Kidney (tissue), 14 donors: ENCODE results near the gene VTI1A. TPM values are rescaled to one million over a fixed set of nuclear protein-coding genes. Genes with fewer than 3 reads are reported as not detected.
"Not testable (repeated sequence)": the region's sequence is repeated elsewhere in the genome, so short reads cannot be mapped to it uniquely, and the experiment has no call there.

ENCODE experiments used
- DNase-seq, 5 donors: peaks; one replicate each; pipeline ENCODE4 v3.0.0-alpha.2; 2013 to 2020
- FAIRE-seq: peaks from 2 replicates; lab custom pipeline; 2012; peaks lifted over from hg19 to GRCh38; lab: Jason Lieb, UNC
- H3K27ac ChIP-seq, 2 donors: one replicate each; pipeline ENCODE4 v1.7.0; 2013; ENCODE audit warnings: low read depth in 2 of 2, low read length in 2 of 2, inconsistent platforms in 1 of 2
- H3K27me3 ChIP-seq: one replicate; pipeline ENCODE4 v1.7.1; 2013; ENCODE audit warnings: low read length, inconsistent platforms; ENCODE audit not compliant: control insufficient read depth, insufficient read depth
- H3K36me3 ChIP-seq, 3 donors: one replicate each; pipeline versions ENCODE4 v1.7.0 to v1.7.1; 2013; ENCODE audit warnings: low read length in 3 of 3, control low read depth in 1 of 3, inconsistent platforms in 1 of 3; ENCODE audit not compliant: insufficient read depth in 3 of 3, control insufficient read depth in 2 of 3
- H3K4me1 ChIP-seq, 3 donors: one replicate each; pipeline versions ENCODE4 v1.7.0 to v1.7.1; 2013; ENCODE audit warnings: low read length in 3 of 3, inconsistent platforms in 1 of 3, low read depth in 1 of 3; ENCODE audit not compliant: control insufficient read depth in 2 of 3, insufficient read depth in 2 of 3
- H3K4me3 ChIP-seq, 3 donors: one replicate each; pipeline versions ENCODE4 v1.7.0 to v1.8.1; 2013; ENCODE audit warnings: low read length in 3 of 3, control low read depth in 1 of 3, inconsistent platforms in 1 of 3
- H3K9ac ChIP-seq, 3 donors: one replicate each; pipeline versions ENCODE4 v1.7.0 to v1.7.1; 2013; ENCODE audit warnings: low read length in 3 of 3, control low read depth in 1 of 3, inconsistent platforms in 1 of 3
- H3K9me3 ChIP-seq, 3 donors: one replicate each; pipeline versions ENCODE4 v1.7.0 to v1.7.1; 2013; ENCODE audit warnings: low read length in 3 of 3, control low read depth in 1 of 3, inconsistent platforms in 1 of 3; ENCODE audit not compliant: control insufficient read depth in 2 of 3, insufficient read depth in 1 of 3
- CTCF ChIP-seq: IDR thresholded peaks from 3 replicates; pipeline ENCODE4 v1.5.1; 2012; ENCODE audit warnings: mild to moderate bottlenecking, moderate library complexity, borderline replicate concordance; ENCODE audit not compliant: insufficient read depth; ENCODE audit errors: extremely low read depth
- intact Hi-C: fragments of 100-400 bp; cut with DNase I; formaldehyde crosslinking; loops from one replicate; pipeline ENCODE4 v1.11.1; 2022
- microRNA-seq: library from miRNA; unstranded; fragments of <30 nt; microRNA quantifications from one replicate; pipeline ENCODE4 v1.2.0, GENCODE V29; 2020
- polyA plus RNA-seq: library from polyadenylated mRNA; stranded (reverse); fragments of 350-450 nt; fragmentation: Illumina TruSeq; extraction: RNeasy Lipid Tissue Mini Kit (QIAGEN cat#74804); gene quantifications from one replicate; pipeline ENCODE4 v1.2.3, GENCODE V29; 2014; ENCODE audit warnings: low read depth, low replicate concordance; ENCODE audit not compliant: insufficient read depth
- total RNA-seq: library from RNA; stranded (reverse); fragmentation: NEBNext Ultra II Directional; extraction: Animal tissue kit (Norgen Biotek cat#: 25700); gene quantifications from one replicate; pipeline ENCODE4 v1.2.1, GENCODE V29; 2021
- donor health status: control.
- donor health status: control.
- donor health status: control.
- donor health status: control.
- donor health status: control.
- donor health status: DM: yes; HTN: yes; CAD: no.
- donor health status: Normal renal cell carcinoma (clear cell type).

VTI1A gene
- total and polyA plus RNA-seq, 2 donors from 2014 or later, result 9.2 to 41.8 TPM

GRCh38 chr10:112858986-112859651 lies 412.1 kb downstream of the VTI1A start:
- H3K27me3 ChIP-seq, result no peaks in the 10 kb centered on the region
- no peak overlapping the region for H3K4me3 ChIP-seq
- no peak for FAIRE-seq
- intact Hi-C loops, result no loop called here
- TF ChIP-seq CTCF, result no peak
- H3K4me1 ChIP-seq, result peaks cover 0 to 2% (median 0%) of the 10 kb centered on the region in 3 donors
- no peak for DNase-seq
- H3K36me3 ChIP-seq, result no peaks in the 10 kb centered on the region
- H3K9ac ChIP-seq, result no peak overlapping the region
- no peak overlapping the region for H3K27ac ChIP-seq
- H3K9me3 ChIP-seq, result peaks cover 0 to under 1% (median 0%) of the 10 kb centered on the region in 3 donors

DNA sequence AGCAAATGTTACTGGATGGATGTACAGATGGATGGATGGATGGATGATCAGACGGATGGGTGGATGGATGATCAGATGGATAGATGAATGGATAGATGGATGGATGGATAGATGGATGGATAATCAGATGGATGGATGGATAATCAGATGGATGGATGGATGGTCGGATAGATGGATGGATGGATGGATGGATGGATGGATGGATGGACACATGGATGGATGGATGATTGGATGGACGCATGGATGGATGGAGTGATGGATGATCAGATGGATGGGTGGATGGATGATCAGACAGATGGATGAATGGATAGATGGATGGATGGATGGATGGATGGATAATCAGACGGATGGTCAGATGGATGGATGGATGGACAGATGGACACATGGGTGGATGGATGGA lies 412.8 kb downstream of the VTI1A start:
- no peak for TF ChIP-seq CTCF
- intact Hi-C loops, result no loop called here
- FAIRE-seq, result no peak

DNA sequence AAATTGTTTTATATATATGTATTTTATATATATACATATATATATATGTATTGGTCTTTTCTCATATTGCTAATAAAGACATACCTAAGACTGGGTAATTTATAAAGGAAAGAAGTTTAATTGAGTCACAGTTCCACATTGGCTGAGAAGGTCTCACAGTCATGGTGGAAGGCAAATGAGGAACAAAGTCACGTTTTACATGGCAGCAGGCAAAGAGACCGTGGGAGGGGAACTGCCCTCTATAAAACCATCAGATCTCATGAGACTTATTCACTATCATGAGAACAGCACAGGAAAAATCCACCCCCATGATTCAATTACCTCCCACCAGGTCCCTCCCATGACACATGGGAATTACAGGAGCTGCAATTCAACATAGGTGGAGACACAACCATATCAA lies 416.4 kb downstream of the VTI1A start:
- FAIRE-seq, H3K4me3 ChIP-seq, H3K9ac ChIP-seq, H3K27me3 ChIP-seq, H3K9me3 ChIP-seq, H3K27ac ChIP-seq, H3K36me3 ChIP-seq, DNase-seq, H3K4me1 ChIP-seq, intact Hi-C loops: not testable (repeated sequence)

More for the DNA sequence above, 412.8 kb downstream of the VTI1A start:
- Histone ChIP-seq H3K9ac (no peak overlapping the region), H3K4me1 (peaks cover 0 to 2% (median 0%) of the 10 kb centered on the region in 3 donors), H3K27ac (no peak overlapping the region), H3K27me3 (no peaks in the 10 kb centered on the region), H3K4me3 (no peak overlapping the region), H3K9me3 (peaks cover 0 to 5% (median 0%) of the 10 kb centered on the region in 3 donors), H3K36me3 (no peaks in the 10 kb centered on the region)
- DNase-seq, result no peak

Small RNA genes within 50 kb of the gene (microRNA-seq; reads per million reads assigned to microRNA genes)
- gene MIR4295, result not detected

Other genes starting within 250 kb of the VTI1A start
- gene TECTB, start 163.8 kb upstream of the VTI1A start, total RNA-seq, result not detected
- gene TECTB, start 163.8 kb upstream of the VTI1A start, polyA plus RNA-seq, result not detected
- gene ACSL5, start 73.1 kb upstream of the VTI1A start, total RNA-seq, result 21.8 TPM
- gene ACSL5, start 73.1 kb upstream of the VTI1A start, polyA plus RNA-seq, result 5.6 TPM
- gene ZDHHC6, start 301 bp upstream of the VTI1A start, total RNA-seq, result 37.5 TPM
- gene ZDHHC6, start 301 bp upstream of the VTI1A start, polyA plus RNA-seq, result 73.8 TPM